Keratinocyte (primary cell): Measurements from ENCODE around the gene TMEM270. TPM values are rescaled to one million over a fixed set of nuclear protein-coding genes. Genes with fewer than 3 reads are reported as not detected.

Source experiments
- DNase-seq: peaks from one replicate; pipeline ENCODE4 v3.0.0-alpha.2; 2011; ENCODE audit warnings: low read depth, missing footprints, low spot score
- FAIRE-seq: peaks from 2 replicates; lab custom pipeline; 2011; peaks lifted over from hg19 to GRCh38; lab: Jason Lieb, UNC
- H2AFZ ChIP-seq: 2 replicates; pipeline ENCODE4 v1.6.0; 2012; ENCODE audit warnings: low read length, control low read depth, inconsistent platforms; ENCODE audit not compliant: control insufficient read depth
- H3K27ac ChIP-seq: 2 replicates; pipeline ENCODE4 v1.5.1; 2011; ENCODE audit warnings: low read length; ENCODE audit not compliant: control insufficient read depth, insufficient read depth
- H3K27me3 ChIP-seq: 3 replicates; pipeline ENCODE4 v1.6.0; 2011; ENCODE audit warnings: low read length; ENCODE audit not compliant: control insufficient read depth, insufficient read depth; ENCODE audit errors: extremely low read depth
- H3K36me3 ChIP-seq, 2 experiments: 2 replicates in 1 of 2; 3 replicates in 1 of 2; pipeline ENCODE4 v1.5.1; 2011; ENCODE audit warnings: low read length in 2 of 2, mild to moderate bottlenecking in 1 of 2; ENCODE audit not compliant: control insufficient read depth in 2 of 2, insufficient read depth in 2 of 2; ENCODE audit errors: extremely low read depth in 1 of 2
- H3K4me1 ChIP-seq: 3 replicates; pipeline ENCODE4 v1.5.1; 2011; ENCODE audit warnings: low read length; ENCODE audit not compliant: control insufficient read depth, insufficient read depth; ENCODE audit errors: extremely low read depth
- H3K4me2 ChIP-seq: 3 replicates; pipeline ENCODE4 v1.6.0; 2011; ENCODE audit warnings: low read depth, low read length; ENCODE audit not compliant: control insufficient read depth, insufficient read depth; ENCODE audit errors: extremely low read depth
- H3K4me3 ChIP-seq, 3 experiments: fragments of 200-600 bp in 1 of 3; sonication (generic) in 1 of 3; 2 replicates in 2 of 3; 3 replicates in 1 of 3; pipeline ENCODE4 v1.5.1; 2011 to 2016; ENCODE audit warnings: low read length in 3 of 3, mild to moderate bottlenecking in 3 of 3, control low read depth in 2 of 3, inconsistent platforms in 1 of 3, low read depth in 1 of 3, mixed read lengths in 1 of 3, mixed run types in 1 of 3, moderate library complexity in 1 of 3; ENCODE audit not compliant: control insufficient read depth in 2 of 3, insufficient read depth in 2 of 3; ENCODE audit errors: extremely low read depth in 1 of 3
- H3K79me2 ChIP-seq: 2 replicates; pipeline ENCODE4 v1.6.0; 2012; ENCODE audit warnings: low read length; ENCODE audit not compliant: control insufficient read depth, insufficient read depth
- H3K9ac ChIP-seq: 3 replicates; pipeline ENCODE4 v1.6.0; 2011; ENCODE audit warnings: low read length; ENCODE audit not compliant: control insufficient read depth, insufficient read depth; ENCODE audit errors: extremely low read depth
- H3K9me1 ChIP-seq: 3 replicates; pipeline ENCODE4 v1.6.0; 2011; ENCODE audit warnings: low read length; ENCODE audit not compliant: control insufficient read depth, insufficient read depth; ENCODE audit errors: extremely low read depth
- H3K9me3 ChIP-seq: 2 replicates; pipeline ENCODE4 v1.5.1; 2012; ENCODE audit warnings: low read depth, low read length; ENCODE audit not compliant: control insufficient read depth
- H4K20me1 ChIP-seq: 3 replicates; pipeline ENCODE4 v1.6.0; 2011; ENCODE audit warnings: low read length; ENCODE audit not compliant: control insufficient read depth, insufficient read depth; ENCODE audit errors: extremely low read depth
- CTCF ChIP-seq, 3 experiments: IDR thresholded peaks in 1 of 3; conservative IDR thresholded peaks in 1 of 3; optimal IDR thresholded peaks in 1 of 3; 2 replicates in 2 of 3; 3 replicates in 1 of 3; pipeline versions ENCODE3 to v1.5.1; 2011; ENCODE audit warnings: low read length in 3 of 3, mild to moderate bottlenecking in 3 of 3, moderate library complexity in 2 of 3, control low read depth in 1 of 3, inconsistent platforms in 1 of 3; ENCODE audit not compliant: insufficient read depth in 2 of 3; ENCODE audit errors: extremely low read depth in 1 of 3
- EZH2 ChIP-seq: IDR thresholded peaks from one replicate; pipeline ENCODE4 v1.6.1; 2012; ENCODE audit warnings: inconsistent platforms, mild to moderate bottlenecking, low read length, moderate library complexity
- dilution Hi-C: fragments of 300-500 bp; cut with MboI; formaldehyde crosslinking; loops from one replicate; pipeline ENCODE4 v1.7.0; 2020; ENCODE audit warnings: low sequenced_read_pairs; ENCODE audit not compliant: extremely low pct_ligation_motif_present
- polyA plus RNA-seq, 5 experiments: library from polyadenylated mRNA; depleted of rRNA in 3 of 5; stranded (reverse) in 3 of 5; stranded (forward) in 1 of 5; unstranded in 1 of 5; fragments of >200 nt; gene quantifications; 1 replicate in 1 of 5; 2 replicates in 3 of 5; 3 replicates in 1 of 5; pipeline versions ENCODE4 v1.2.1 to v1.2.3, GENCODE V29; 2011 to 2012; ENCODE audit warnings: missing spikeins in 2 of 5, low read depth in 1 of 5, low replicate concordance in 1 of 5

TMEM270 gene
- polyA plus RNA-seq, 1 donor (not counting 4 experiments of a cell fraction or from before 2014, with no cell fraction given): not detected

GRCh38 chr7:73812996-73813395, 48.0 kb upstream of the TMEM270 start:
- no peak overlapping the region for H3K4me3 ChIP-seq
- dilution Hi-C loops: no loop called here
- H3K27ac ChIP-seq: no peak overlapping the region
- H3K9me1 ChIP-seq: no peaks in the 10 kb centered on the region
- no peaks in the 10 kb centered on the region for H4K20me1 ChIP-seq
- H3K9ac ChIP-seq: no peak overlapping the region
- no peaks in the 10 kb centered on the region for H3K27me3 ChIP-seq
- H3K9me3 ChIP-seq: no peaks in the 10 kb centered on the region
- no peak for DNase-seq
- no peak overlapping the region for H3K4me2 ChIP-seq
- FAIRE-seq: no peak
- H3K79me2 ChIP-seq: no peaks in the 10 kb centered on the region
- no peak for TF ChIP-seq EZH2
- no peak for TF ChIP-seq CTCF (optimal IDR thresholded peaks at IDR 0.05 in 1 of 3, IDR thresholded peaks at IDR 0.05 in 1 of 3, conservative IDR thresholded peaks at IDR 0.05 in 1 of 3; ENCODE audit: extremely low read depth in 1 of 3, insufficient read depth in 2 of 3, low read length in 3 of 3)
- no peak overlapping the region for H2AFZ ChIP-seq
- H3K36me3 ChIP-seq: no peaks in the 10 kb centered on the region
- H3K4me1 ChIP-seq: peaks cover 6% of the 10 kb centered on the region

- Histone ChIP-seq H2AFZ (no peak overlapping the region), H4K20me1 (no peaks in the 10 kb centered on the region), H3K27me3 (no peaks in the 10 kb centered on the region), H3K4me1 (no peaks in the 10 kb centered on the region), H3K27ac (no peak overlapping the region), H3K9me1 (no peaks in the 10 kb centered on the region), H3K79me2 (no peaks in the 10 kb centered on the region), H3K9me3 (no peaks in the 10 kb centered on the region), H3K36me3 (no peaks in the 10 kb centered on the region), H3K4me2 (no peak overlapping the region), H3K9ac (no peak overlapping the region), H3K4me3 (no peak overlapping the region)
- dilution Hi-C loops: no loop called here
- FAIRE-seq: no peak
- no peak for TF ChIP-seq EZH2
- TF ChIP-seq CTCF (optimal IDR thresholded peaks at IDR 0.05 in 1 of 3, IDR thresholded peaks at IDR 0.05 in 1 of 3, conservative IDR thresholded peaks at IDR 0.05 in 1 of 3; ENCODE audit: extremely low read depth in 1 of 3, insufficient read depth in 2 of 3, low read length in 3 of 3): no peak
- DNase-seq: no peak
These were observed 45.5 kb upstream of the TMEM270 start for GRCh38 chr7:73815436-73815835.
